Hematopoietic multipotent progenitor cell (in vitro differentiated cells): ENCODE measurements around the gene PIGU. TPM values are rescaled to one million over a fixed set of nuclear protein-coding genes. Genes with fewer than 3 reads are reported as not detected.

Source experiments
- DNase-seq, 3 donors: peaks; one replicate each; pipeline ENCODE4 v3.0.0-alpha.2; 2011 to 2015; ENCODE audit warnings: low read depth in 2 of 3, low spot score in 2 of 3
- total RNA-seq: library from RNA; depleted of rRNA; stranded (reverse); fragments of >200 nt; gene quantifications from one replicate; pipeline ENCODE4 v1.2.3, GENCODE V29; 2012

PIGU gene
- total RNA-seq, 1 donor, result 14.3 TPM

DNA sequence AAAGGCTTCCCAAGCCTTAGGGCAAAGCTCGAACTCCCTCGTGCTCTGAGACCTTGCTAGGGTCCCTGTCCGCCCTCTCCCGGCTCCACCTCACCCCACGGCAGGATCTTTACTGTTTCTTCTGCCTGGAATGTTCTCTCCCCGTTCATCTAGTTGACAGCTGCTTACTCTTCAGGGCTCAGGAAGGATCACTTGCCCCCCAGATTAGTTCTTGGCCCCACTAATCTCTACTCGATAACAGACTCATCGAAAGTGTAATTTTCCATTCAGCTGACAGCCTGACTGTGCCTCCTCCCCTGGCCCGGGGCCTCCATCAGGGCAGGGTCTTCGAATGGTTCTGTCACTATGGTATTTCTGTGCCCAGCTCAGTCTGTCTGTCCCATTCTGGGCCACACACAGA, 115.2 kb downstream of the PIGU start:
- DNase-seq, result no peak

- DNase-seq, result no peak
These were observed 116.3 kb downstream of the PIGU start for GRCh38 chr20:34560614-34561013.

DNA sequence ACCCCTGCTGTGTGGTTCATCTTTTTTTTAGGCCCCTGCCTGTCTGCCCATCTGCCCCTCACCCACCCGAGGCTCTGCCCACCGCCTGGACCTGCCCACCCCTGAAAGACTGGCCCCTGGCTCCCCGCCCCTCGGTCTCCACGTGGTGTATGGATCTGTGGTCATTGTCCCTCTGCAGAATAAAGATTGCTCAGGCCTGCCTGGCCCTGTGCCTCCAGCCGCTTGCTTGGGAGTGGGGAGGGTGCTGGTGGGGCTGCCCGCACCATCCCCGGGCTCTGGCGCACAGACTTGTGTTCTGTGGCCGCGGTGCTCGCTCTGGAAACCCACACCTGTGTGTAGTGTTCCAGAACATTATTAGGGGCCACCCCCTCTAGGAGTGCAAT, 116.8 kb downstream of the PIGU start:
- DNase-seq, result no peak

DNA sequence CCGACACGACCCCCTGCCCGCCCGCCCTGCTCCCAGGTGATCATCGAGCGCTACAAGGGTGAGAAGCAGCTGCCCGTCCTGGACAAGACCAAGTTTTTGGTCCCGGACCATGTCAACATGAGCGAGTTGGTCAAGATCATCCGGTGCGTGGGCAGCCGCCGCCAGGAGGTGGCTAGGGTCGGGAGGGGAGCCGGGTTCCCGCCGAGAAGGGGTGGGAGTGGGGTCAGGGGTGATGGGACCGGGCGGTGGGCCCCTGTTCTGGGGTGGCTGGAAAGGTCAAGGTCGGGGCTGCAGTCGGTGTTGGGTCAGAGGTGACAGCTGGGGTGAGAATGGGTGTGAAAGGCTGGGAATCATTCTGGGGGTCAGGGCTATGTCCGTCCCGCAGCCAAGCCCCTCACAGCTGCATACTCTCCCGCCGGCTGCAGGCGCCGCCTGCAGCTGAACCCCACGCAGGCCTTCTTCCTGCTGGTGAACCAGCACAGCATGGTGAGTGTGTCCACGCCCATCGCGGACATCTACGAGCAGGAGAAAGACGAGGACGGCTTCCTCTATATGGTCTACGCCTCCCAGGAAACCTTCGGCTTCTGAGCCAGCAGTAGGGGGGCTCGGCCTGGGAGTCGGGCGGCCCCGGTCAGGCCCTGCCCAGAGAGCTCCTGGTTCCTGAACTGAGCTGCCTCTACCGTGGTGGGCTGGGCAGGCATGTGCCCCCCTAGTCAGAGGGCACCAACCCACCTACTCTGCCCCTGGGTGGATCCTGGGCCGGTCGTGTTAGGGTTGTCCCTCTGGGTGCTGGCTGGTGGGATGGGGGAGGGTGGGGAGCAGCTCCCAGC, 117.4 kb downstream of the PIGU start:
- no peak for DNase-seq

DNA sequence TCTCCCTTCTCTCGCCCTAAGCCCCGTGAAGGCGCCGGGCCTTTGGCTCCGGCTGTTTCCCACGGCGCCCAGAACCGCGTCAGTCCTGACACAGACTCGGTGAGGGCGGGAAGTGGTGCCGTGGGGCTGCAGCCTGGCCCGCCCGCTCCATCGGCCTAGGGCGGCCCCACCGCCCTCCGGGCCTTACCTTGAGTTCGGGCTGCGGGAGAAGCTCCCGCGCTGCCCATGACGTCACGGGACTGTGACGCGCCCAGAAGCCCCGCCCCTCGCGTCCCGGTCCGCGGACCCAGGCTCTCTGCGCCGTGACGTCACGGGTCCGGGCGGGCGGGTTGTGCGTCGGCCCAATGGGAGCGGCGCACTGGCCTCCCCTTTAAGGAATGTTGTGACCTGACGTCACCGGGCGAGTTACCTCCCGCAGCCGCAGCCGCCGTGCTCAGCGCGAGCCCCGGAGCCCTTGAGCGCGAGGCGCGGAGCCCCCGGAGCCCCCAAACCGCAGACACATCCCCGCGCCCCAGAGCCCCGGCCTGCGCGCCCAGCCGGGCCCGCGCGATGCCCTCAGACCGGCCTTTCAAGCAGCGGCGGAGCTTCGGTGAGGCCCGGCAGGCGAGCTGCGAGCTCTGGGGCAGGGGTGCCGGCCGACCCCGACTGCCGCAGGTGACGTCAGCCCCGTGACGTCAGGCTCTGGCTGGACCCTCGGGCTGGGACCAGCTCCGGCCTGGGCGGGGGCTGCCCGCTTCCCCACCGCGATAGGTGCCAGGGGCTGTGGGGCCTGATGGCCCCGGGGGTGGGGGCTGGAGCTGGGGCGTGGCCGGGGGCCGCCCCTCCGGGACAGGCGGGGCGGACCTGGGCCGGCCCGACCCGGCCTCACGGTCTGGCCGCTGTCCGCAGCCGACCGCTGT, 118.3 kb downstream of the PIGU start, which contains the start of gene MAP1LC3A:
Gene MAP1LC3A (plus strand): TSS at position 399 of the 899 bp plus-strand sequence. CDS start 151 bp downstream, at position 550.
- DNase-seq, result peak; percentile 96 to 98 (median 97)

DNA sequence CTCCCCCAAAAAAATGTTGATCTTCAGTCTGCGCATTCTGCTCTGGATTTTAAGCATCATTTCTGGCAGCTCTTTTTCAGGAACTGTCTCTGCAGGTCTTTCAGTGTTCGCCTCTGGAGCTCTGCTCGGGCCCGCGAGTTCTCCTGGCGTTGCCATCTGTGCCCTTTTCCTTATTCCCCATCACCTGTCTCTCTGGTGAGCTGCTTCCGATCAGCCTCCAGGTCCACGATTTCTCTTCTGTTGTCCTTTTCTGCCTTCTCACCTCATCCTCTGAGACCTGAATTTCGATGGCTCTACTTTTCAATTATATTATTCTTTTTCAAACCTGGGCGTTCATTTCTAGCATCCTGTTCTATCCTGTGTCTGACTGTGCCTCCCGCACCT, 119.0 kb downstream of the PIGU start:
- DNase-seq, result no peak

- no peak for DNase-seq
These were observed 123.5 kb downstream of the PIGU start for GRCh38 chr20:34553366-34553867.

DNA sequence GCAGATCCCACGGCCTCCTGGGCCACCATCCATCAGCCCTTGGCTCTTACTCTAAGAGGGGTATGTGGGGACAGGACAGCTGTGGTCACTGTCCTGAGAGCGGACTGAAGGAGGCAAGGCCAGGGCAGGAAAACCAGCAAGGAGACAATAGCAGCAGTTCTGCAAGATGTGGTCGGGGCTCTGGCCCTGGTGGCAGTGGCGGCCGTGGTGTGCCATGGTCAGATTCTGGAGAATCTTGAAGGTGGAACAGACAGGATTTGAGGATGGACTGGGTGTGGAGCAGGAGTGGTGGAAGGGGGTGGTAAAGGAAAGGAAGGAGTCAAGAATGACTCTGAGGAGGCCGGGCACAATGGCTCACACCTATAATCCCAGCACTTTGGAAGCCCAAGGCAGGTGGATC, 124.3 kb downstream of the PIGU start:
- DNase-seq, result no peak

DNA sequence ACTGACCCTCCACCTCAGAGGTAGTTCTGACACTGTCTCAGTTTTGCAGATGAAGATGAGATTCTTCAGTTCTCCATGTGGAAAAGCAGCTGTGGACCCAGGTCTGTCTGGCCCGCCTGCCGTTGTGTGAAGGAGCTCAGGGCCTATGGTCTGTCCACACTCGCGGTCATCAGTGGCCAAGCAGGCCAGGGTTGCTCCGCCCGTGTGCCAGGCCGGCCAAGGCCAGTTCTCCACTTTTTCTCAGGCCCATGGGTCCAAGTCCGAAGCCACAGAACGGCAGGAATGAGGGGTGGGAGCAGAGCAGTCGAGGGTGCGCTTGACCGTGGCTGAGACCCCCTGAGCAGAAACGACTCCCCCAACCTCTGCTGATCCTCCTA, 127.0 kb downstream of the PIGU start:
- no peak for DNase-seq

DNA sequence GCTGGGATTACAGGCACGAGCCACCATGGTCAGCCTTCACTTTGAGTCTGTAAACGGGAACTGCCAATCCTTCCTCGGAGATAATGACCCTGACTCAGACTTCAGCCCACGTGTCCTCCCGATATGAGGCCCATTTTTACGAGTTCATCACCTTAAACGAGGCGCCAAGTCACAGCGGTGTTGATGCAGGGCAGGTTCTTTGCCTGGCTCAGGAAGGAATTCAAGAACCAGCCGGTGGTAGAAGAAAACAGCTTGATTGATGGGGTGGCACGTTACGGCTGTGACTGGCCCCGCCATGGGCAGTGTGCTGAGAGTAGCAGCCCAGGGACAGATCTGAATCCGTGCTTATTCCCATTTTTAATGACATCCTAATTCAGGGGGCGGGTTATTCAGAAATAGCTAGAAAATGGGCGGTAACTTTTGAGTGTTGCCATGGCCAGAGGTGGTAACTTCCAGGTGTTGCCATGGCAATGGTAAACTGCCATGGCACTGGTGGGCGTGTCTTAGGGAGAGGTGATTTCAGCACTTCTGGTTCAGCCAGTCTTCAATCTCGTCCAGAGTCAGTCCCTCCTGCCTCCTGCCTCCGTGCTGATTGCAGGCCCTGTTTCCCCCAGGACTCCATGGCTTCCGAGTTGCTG, 127.5 kb downstream of the PIGU start:
- DNase-seq, result peak in 2 of 3 donors; percentile 67 to 80

DNA sequence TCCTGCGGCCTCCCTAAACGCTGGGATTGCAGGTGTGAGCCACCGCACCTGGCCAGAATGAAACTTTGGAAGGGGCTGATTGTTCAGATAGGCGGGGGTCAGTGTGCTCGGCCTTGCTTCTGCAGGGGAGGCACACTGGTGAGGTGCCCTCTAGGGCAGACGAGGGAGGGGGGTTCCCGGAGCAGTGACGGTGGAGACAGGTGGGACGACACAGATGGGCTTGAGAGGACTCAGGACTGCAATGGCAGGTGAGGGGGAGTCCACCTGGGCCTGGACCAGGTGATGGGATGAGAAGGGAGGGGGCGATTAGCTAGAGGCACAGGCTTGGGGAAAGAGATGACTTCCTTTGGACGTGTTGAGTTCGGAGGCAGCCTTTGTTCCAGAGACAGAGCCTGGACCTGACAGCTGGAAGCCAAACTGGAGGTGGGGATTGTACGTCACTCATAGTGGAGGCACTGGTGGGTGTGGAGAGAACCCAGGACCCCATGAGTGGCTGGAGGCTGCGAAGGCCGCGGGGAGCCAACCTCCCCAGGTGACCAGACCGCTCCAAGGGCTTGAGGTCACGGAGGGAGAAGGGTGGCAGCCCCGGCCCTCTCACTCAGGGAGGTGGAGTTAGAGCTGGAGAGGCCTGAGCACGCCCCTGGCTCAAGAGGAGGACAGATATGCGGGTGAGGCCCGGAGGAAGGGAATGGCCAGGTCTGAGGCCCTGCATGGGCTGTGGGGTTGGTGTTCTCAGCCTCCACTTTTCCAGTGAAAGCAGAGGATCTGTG, 128.9 kb downstream of the PIGU start:
- no peak for DNase-seq

- DNase-seq, result no peak
These were observed 130.1 kb downstream of the PIGU start for GRCh38 chr20:34546751-34547181.

- peak in 2 of 3 donors; percentile 25 to 51 for DNase-seq
These were observed 132.6 kb downstream of the PIGU start for GRCh38 chr20:34544109-34544796.

DNA sequence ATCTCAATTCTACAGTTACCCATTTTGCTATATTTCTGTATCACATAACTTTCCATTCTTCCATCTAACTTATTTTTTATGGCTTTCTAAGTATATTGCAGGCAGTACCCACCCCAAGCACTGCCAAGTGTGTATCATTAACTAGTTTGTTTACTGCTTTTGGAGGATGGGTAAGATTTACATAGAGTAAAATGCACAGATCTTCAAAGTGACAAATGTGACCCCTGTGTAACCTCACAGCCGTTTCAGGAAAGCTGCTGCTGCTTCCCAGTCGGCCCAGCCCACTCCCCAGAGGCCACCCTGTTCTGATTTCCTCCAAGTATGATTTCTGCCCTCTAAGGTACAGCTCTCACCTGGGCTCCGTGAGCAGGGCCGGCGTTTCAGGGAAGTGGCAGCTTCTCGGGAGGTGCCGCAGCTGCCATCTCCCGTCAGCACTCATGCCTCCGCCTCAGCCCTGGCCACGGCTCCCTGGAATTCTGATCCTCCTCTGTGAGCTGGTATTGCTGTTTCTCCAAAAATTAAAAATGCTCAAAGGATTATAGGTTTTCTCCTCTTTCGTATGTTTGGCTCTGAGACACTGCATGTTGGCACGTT, 133.3 kb downstream of the PIGU start:
- DNase-seq, result no peak

DNA sequence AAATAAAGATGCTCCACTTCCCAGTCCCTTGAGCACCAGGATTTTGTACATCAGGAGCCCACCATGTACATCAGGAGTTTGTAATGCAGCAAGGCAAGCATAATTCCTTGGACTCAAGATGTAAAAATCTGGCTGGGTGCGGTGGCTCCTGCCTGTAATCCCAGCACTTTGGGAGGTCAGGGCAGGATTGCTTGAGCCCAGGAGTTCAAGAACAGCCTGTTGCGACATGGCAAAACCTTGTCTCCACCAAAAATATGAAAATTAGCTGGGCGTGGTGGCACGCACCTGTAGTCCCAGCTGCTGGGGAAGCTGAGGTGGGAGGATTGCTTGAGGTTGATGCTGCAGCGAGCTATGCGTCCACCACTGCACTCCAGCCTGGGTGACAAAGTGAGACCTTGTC, 134.5 kb downstream of the PIGU start:
- no peak for DNase-seq

GRCh38 chr20:34541917-34542316, 135.0 kb downstream of the PIGU start:
- no peak for DNase-seq

GRCh38 chr20:34541264-34541901, 135.5 kb downstream of the PIGU start:
- DNase-seq, result no peak

DNA sequence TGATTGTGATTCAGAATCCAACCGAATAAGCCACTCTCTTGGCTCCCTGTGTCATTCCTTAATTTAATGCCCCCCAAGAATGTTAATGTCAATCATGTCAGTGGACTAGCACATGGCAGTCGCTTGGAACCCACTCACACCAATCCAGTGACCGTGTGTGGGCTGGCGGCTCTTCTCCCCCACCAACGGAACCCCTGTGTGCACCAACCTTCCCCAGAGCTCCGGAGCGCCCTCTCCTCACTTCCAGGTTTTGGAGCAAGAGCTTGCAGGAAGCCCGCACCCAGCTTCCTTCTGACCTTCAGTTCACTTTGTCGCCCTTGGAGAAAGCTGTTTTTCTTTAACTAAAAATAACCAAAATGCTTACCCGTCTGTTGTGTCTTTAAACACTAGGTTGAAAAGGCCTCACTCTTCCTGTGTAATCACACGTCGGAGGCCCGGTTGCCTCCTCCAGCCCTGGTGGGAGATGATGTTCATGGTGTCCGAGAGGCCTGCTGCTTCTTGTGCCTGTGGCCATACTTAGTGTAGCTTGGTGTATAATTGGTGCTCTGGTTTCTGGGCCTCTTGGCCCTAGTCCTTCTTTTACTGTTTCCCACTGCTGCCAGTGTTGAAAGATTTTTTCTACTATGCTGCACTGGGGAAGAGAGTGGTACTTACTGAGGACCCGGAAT, 136.2 kb downstream of the PIGU start:
- no peak for DNase-seq
